ENCODE data around the gene UBN2. TPM values are rescaled to one million over a fixed set of nuclear protein-coding genes. Genes with fewer than 3 reads are reported as not detected.

The UBN2 gene
- total and polyA plus RNA-seq, 8 donors = 0.76 to 23.9 (median 6.3) TPM

- H3K27me3 ChIP-seq = no peaks in the 10 kb centered on the region
- TF ChIP-seq EP300 (IDR thresholded peaks at IDR 0.05) = no peak
- TF ChIP-seq CTCF (IDR thresholded peaks at IDR 0.05) = no peak
- no peak for TF ChIP-seq POLR2AphosphoS5 (IDR thresholded peaks at IDR 0.05)
- TF ChIP-seq POLR2A (IDR thresholded peaks at IDR 0.05) = no peak
- 71 to 84% (median 82%) methylated on average over 7 of the region's 7 CpGs for WGBS, 5 donors
- intact Hi-C loops (cut with DNase I; ENCODE audit: low total_unique reads) = no loop called here
- no peaks in the 10 kb centered on the region for H3K9me3 ChIP-seq
- no peak for DNase-seq
- no peak overlapping the region for H3K27ac ChIP-seq
- H3K36me3 ChIP-seq = peaks cover 0 to 56% (median 34%) of the 10 kb centered on the region in 4 donors
- no peak overlapping the region for H3K4me3 ChIP-seq
- H3K4me1 ChIP-seq = no peaks in the 10 kb centered on the region
Observed at GRCh38 chr7:139183878-139184338, 47.1 kb upstream of the UBN2 start.

GRCh38 chr7:139186146-139186545, 44.9 kb upstream of the UBN2 start:
- Histone ChIP-seq H3K27me3 (no peaks in the 10 kb centered on the region), H3K4me1 (no peaks in the 10 kb centered on the region), H3K4me3 (no peak overlapping the region), H3K36me3 (peaks cover 0 to 56% (median 37%) of the 10 kb centered on the region in 4 donors), H3K9me3 (no peaks in the 10 kb centered on the region), H3K27ac (no peak overlapping the region)
- 91 to 100% (median 98%) methylated on average over 2 of the region's 2 CpGs for WGBS, 5 donors
- TF ChIP-seq POLR2AphosphoS5 (IDR thresholded peaks at IDR 0.05) (no peak), EP300 (IDR thresholded peaks at IDR 0.05) (no peak), CTCF (IDR thresholded peaks at IDR 0.05) (no peak), POLR2A (IDR thresholded peaks at IDR 0.05) (no peak)
- intact Hi-C loops (cut with DNase I; ENCODE audit: low total_unique reads) = no loop called here
- no peak for DNase-seq

GRCh38 chr7:139189357-139189756, 41.7 kb upstream of the UBN2 start:
- Histone ChIP-seq H3K27me3 (no peaks in the 10 kb centered on the region), H3K36me3 (peaks cover 0 to 26% (median 11%) of the 10 kb centered on the region in 4 donors), H3K4me1 (no peaks in the 10 kb centered on the region), H3K27ac (no peak overlapping the region), H3K9me3 (no peaks in the 10 kb centered on the region), H3K4me3 (no peak overlapping the region)
- TF ChIP-seq CTCF (IDR thresholded peaks at IDR 0.05) (no peak), EP300 (IDR thresholded peaks at IDR 0.05) (no peak), POLR2A (IDR thresholded peaks at IDR 0.05) (no peak), POLR2AphosphoS5 (IDR thresholded peaks at IDR 0.05) (no peak)
- intact Hi-C loops (cut with DNase I; ENCODE audit: low total_unique reads) = no loop called here
- no peak for DNase-seq
- WGBS, 5 donors = 76 to 89% (median 85%) methylated on average over 3 of the region's 3 CpGs

- H3K4me3 ChIP-seq = no peak overlapping the region
- no peaks in the 10 kb centered on the region for H3K27me3 ChIP-seq
- DNase-seq = no peak
- WGBS, 5 donors = 73 to 94% (median 91%) methylated on average over 3 of the region's 3 CpGs
- peaks cover 0 to 17% (median 9%) of the 10 kb centered on the region in 4 donors for H3K36me3 ChIP-seq
- no peak overlapping the region for H3K27ac ChIP-seq
- TF ChIP-seq POLR2A (IDR thresholded peaks at IDR 0.05) = no peak
- TF ChIP-seq CTCF (IDR thresholded peaks at IDR 0.05) = no peak
- no peak for TF ChIP-seq EP300 (IDR thresholded peaks at IDR 0.05)
- TF ChIP-seq POLR2AphosphoS5 (IDR thresholded peaks at IDR 0.05) = no peak
- intact Hi-C loops (cut with DNase I; ENCODE audit: low total_unique reads) = no loop called here
- no peaks in the 10 kb centered on the region for H3K4me1 ChIP-seq
- H3K9me3 ChIP-seq = no peaks in the 10 kb centered on the region
Observed at GRCh38 chr7:139192014-139192706, 38.9 kb upstream of the UBN2 start.

Measured in stomach (tissue), 9 donors.